HG03025 (cell line): ENCODE data around the gene NUP50.
"Not testable (repeated sequence)": the region's sequence is repeated elsewhere in the genome, so short reads cannot be mapped to it uniquely, and the experiment has no call there.

Source experiments
- ATAC-seq: cut with Tn5 transposase; IDR thresholded peaks from one replicate; pipeline ENCODE4 v1.9.1; 2021; ENCODE audit warnings: mild to moderate bottlenecking, moderate library complexity; ENCODE audit not compliant: unreplicated experiment, low FRiP score

The NUP50 gene

GRCh38 chr22:45191746-45192145, 28.0 kb downstream of the NUP50 start:
- not testable (repeated sequence) for ATAC-seq

DNA sequence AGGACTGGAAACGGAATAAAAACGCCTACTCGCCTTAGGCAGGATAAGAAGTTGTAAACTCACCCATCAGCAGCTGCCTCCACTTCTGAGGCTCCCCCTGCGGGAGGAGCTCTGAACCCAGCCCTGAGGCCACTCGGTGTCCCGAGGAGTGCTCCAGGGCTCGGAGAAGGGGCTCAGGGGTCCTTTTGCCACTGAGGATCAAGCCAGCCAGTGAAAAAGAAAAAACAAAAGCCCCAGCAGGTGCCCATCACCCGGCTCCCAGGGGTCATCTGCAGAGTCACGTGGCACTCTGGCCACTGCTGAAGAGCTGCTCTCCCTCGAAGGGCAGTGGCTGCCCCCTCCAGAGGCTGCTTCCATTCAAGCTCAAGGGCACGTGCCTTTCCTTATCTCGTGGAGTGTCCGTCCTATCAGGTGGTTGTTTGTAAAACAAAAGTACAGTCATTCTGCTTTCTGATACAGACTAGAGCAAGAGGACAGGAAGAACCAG, 29.0 kb downstream of the NUP50 start:
- no peak for ATAC-seq

GRCh38 chr22:45194686-45195085, 31.0 kb downstream of the NUP50 start:
- ATAC-seq = no peak

DNA sequence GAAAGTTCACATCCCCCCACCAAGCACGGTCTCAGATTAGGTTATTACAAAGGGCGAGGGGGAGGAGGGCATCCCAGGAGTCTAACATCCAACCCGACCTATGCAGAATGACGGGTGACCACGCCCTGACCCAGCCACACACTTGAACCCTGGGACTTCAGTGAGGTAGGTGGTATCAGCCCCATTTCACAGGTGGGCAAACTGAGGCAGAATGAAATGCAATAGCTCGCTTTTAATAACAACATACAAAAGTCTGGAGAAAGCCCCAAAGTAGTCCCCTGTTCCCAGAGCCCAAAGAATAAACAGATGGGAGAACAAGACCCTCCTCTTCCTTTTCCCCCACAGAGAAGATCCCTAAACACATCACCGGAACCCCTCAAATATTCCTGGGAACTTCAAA, 31.9 kb downstream of the NUP50 start:
- ATAC-seq = no peak

DNA sequence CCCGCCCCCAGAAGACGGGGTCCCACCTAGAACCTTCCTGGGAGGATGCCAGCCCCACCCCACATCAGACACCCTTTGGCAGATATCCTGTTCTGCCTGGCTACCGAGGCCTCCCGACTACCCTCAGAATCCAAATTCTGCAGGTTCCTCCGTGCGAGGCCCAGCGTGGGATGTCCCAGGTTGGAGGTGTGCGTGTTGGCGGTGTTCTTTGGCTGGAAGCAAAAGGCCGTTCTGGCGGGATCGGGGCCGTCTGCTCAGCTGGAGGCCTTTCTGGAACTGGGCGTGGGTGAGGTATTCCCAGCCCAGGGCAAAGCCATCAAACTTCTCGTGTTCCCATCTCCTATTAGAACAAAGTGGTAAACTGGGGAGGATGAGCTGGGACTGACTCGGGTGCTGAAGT, 32.6 kb downstream of the NUP50 start:
- ATAC-seq = no peak

GRCh38 chr22:45196926-45197605, 33.3 kb downstream of the NUP50 start:
- no peak for ATAC-seq

- ATAC-seq = no peak
These were observed 34.1 kb downstream of the NUP50 start for GRCh38 chr22:45197606-45198462.

DNA sequence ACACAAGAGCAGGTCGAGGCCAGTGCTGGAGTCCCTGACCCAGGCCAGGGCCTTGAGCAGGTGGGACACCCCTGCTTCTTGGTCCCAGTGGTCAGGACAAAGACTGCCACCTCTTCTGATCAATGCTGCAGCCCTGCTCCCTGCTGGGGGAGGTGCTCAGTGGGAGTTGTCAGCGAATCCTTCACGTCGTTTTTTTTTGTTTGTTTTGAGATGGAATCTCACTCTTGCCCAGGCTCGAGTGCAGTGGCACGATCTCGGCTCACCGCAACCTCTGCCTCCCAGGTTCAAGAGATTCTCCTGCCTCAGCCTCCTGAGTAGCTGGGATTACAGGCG, 34.7 kb downstream of the NUP50 start:
- ATAC-seq = no peak

DNA sequence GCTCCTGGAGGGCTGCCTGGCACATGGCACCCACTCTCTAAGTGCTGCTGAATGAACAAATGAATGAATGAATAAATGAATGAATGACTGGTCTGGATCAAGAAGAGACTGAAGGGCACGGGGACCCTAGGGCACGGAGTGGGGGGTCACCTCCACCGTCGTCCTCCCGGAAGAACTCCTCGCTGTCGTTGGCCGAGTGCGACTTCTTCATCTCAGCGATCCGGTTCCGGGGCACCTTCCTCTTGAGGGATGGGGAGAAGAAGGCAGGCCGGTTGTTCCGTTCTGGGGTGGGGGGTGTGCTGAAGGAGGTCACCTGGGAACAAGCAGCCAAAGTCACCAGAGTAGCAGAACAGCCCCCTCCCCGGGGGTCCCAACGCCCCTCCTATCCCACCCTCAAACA, 36.0 kb downstream of the NUP50 start:
- no peak for ATAC-seq

GRCh38 chr22:45200230-45200629, 36.5 kb downstream of the NUP50 start:
- ATAC-seq = no peak

GRCh38 chr22:45200860-45201511, 37.3 kb downstream of the NUP50 start:
- ATAC-seq = no peak

- ATAC-seq = no peak
These were observed 38.1 kb downstream of the NUP50 start for GRCh38 chr22:45201678-45202332.

- ATAC-seq = no peak
These were observed 38.8 kb downstream of the NUP50 start for GRCh38 chr22:45202333-45203149.

GRCh38 chr22:45203150-45203951, 39.6 kb downstream of the NUP50 start:
- no peak for ATAC-seq

DNA sequence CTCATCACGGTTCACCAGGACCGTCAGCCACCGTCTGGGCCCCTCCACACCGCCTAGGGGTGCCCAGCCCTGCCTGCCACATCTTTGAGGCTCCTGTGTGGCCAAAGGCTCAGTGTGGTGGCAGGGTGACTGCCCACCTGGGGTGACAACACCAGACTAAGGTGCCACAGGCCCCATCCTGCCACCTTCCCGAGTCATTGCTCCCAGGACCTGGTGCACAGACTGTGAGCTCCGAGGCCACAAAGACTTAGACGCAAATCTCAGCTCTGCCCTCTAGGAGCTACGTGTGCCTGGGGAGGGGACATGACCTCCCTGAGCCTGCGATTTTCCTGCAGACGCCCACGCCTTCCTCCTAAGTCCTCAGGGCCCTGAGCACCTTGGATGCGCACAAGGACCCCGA, 40.5 kb downstream of the NUP50 start:
- no peak for ATAC-seq

DNA sequence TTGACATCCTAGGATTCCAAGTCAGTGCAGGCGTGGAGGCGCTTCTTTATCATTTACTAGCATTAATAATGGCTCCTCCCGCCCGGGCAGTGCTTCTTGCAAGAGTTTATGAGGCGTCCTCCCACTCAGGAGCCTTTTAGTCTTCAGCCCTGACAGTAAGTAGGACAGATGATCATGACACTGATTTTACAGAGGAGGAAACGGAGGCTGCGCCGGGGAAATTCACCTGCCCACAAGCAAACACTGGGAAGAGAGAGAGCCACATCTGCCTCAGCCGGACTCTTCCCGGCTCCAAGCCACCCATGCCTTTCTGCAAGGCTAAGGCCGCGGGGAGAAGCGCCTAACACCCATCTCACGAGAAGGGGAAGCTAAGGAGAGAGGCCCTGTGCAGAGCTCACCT, 41.1 kb downstream of the NUP50 start:
- ATAC-seq = no peak

GRCh38 chr22:45205276-45205925, 41.7 kb downstream of the NUP50 start:
- ATAC-seq = no peak

- ATAC-seq = no peak
These were observed 42.5 kb downstream of the NUP50 start for GRCh38 chr22:45206233-45206632.

GRCh38 chr22:45207533-45207932, 43.8 kb downstream of the NUP50 start:
- no peak for ATAC-seq
